Endothelial cell of umbilical vein (primary cell): Measurements from ENCODE around the gene OR52E8. TPM values are rescaled to one million over a fixed set of nuclear protein-coding genes. Genes with fewer than 3 reads are reported as not detected.

Source experiments
- BruUV-seq: library from RNA; stranded (reverse); fragments of 400-500 nt; replicated peaks from 2 replicates; lab custom pipeline; 2021; lab: Mats Ljungman, UMichigan
- CTCF ChIA-PET: fragments of 300-600, 350-600 bp; sonication (Branson Sonifier 250); formaldehyde crosslinking; loops from one replicate; lab custom pipeline; 2021; ENCODE audit warnings: antibody characterized with exemption, inconsistent platforms; lab: Charles Lee
- POLR2A ChIA-PET: fragments of 300-600, 350-600 bp; sonication (Branson Sonifier 250); formaldehyde crosslinking; loops from one replicate; lab custom pipeline; 2021; ENCODE audit warnings: antibody characterized with exemption, inconsistent platforms; lab: Charles Lee
- DNase-seq: peaks from one replicate; pipeline ENCODE4 v3.0.0-alpha.2; 2011; ENCODE audit warnings: low read depth, low spot score
- FAIRE-seq: peaks from 2 replicates; lab custom pipeline; 2011; peaks lifted over from hg19 to GRCh38; lab: Jason Lieb, UNC
- H2AFZ ChIP-seq: 2 replicates; pipeline ENCODE4 v1.6.0; 2012; ENCODE audit warnings: low read depth, low read length, control low read depth, inconsistent platforms
- H3K27ac ChIP-seq: 2 replicates; pipeline ENCODE4 v1.5.1; 2011; ENCODE audit warnings: low read depth, mild to moderate bottlenecking, control low read depth, low read length, moderate library complexity; ENCODE audit not compliant: insufficient read depth
- H3K27me3 ChIP-seq, 2 experiments: 2 replicates each; pipeline versions ENCODE4 v1.6.0 to v1.6.1; 2011; ENCODE audit warnings: low read length in 2 of 2, mixed read lengths in 1 of 2; ENCODE audit not compliant: control insufficient read depth in 2 of 2, insufficient read depth in 2 of 2
- H3K36me3 ChIP-seq, 2 experiments: 2 replicates in 1 of 2; 3 replicates in 1 of 2; pipeline ENCODE4 v1.5.1; 2011; ENCODE audit warnings: low read length in 2 of 2, mild to moderate bottlenecking in 1 of 2, moderate library complexity in 1 of 2; ENCODE audit not compliant: control insufficient read depth in 2 of 2, insufficient read depth in 2 of 2; ENCODE audit errors: extremely low read depth in 1 of 2
- H3K4me1 ChIP-seq: 3 replicates; pipeline ENCODE4 v1.5.1; 2011; ENCODE audit warnings: mild to moderate bottlenecking, low read length; ENCODE audit not compliant: control insufficient read depth, insufficient read depth; ENCODE audit errors: extremely low read depth
- H3K4me2 ChIP-seq: 2 replicates; pipeline ENCODE4 v1.6.1; 2011; ENCODE audit warnings: low read length, control low read depth, mixed read lengths; ENCODE audit not compliant: insufficient read depth
- H3K4me3 ChIP-seq, 3 experiments: fragments of 200-600 bp in 1 of 3; sonication (generic), shearing (Covaris generic) in 1 of 3; replicated peaks in 1 of 3; 2 replicates each; pipeline ENCODE4 v1.5.1; 2011 to 2016; ENCODE audit warnings: control low read depth in 3 of 3, low read length in 3 of 3, mild to moderate bottlenecking in 2 of 3, inconsistent platforms in 1 of 3, low read depth in 1 of 3, moderate library complexity in 1 of 3; ENCODE audit not compliant: insufficient read depth in 1 of 3
- H3K79me2 ChIP-seq: 2 replicates; pipeline ENCODE4 v1.6.0; 2012; ENCODE audit warnings: low read length, inconsistent platforms; ENCODE audit not compliant: control insufficient read depth, insufficient read depth
- H3K9ac ChIP-seq: replicated peaks from 2 replicates; pipeline ENCODE3; 2011; ENCODE audit warnings: low read length, control low read depth; ENCODE audit not compliant: insufficient read depth; ENCODE audit errors: extremely low read depth
- H3K9me1 ChIP-seq: replicated peaks from 3 replicates; pipeline ENCODE4 v1.6.0; 2011; ENCODE audit warnings: mild to moderate bottlenecking, low read length; ENCODE audit not compliant: control insufficient read depth, insufficient read depth; ENCODE audit errors: extremely low read depth
- H3K9me3 ChIP-seq: replicated peaks from 2 replicates; pipeline ENCODE4 v1.5.1; 2012; ENCODE audit warnings: low read length, inconsistent platforms; ENCODE audit not compliant: control insufficient read depth, insufficient read depth
- H4K20me1 ChIP-seq: replicated peaks from 2 replicates; pipeline ENCODE3; 2011; ENCODE audit warnings: mild to moderate bottlenecking, low read length; ENCODE audit not compliant: control insufficient read depth, insufficient read depth; ENCODE audit errors: extremely low read depth
- EZH2 ChIP-seq: IDR thresholded peaks from 2 replicates; pipeline ENCODE4 v1.6.1; 2012; ENCODE audit warnings: borderline replicate concordance, low read depth, mild to moderate bottlenecking, moderate library complexity, low read length, inconsistent platforms; ENCODE audit not compliant: severe bottlenecking
- FOS ChIP-seq: IDR thresholded peaks from 2 replicates; pipeline ENCODE4 v1.6.1; 2011; ENCODE audit warnings: mild to moderate bottlenecking, low read length, moderate library complexity, borderline replicate concordance; ENCODE audit not compliant: insufficient read depth
- GATA2 ChIP-seq: IDR thresholded peaks from 2 replicates; pipeline ENCODE4 v1.7.0; 2011; ENCODE audit warnings: low read depth, mild to moderate bottlenecking, moderate library complexity, mixed read lengths, low read length; ENCODE audit not compliant: insufficient read length, insufficient read depth
- MYC ChIP-seq: IDR thresholded peaks from one replicate; pipeline ENCODE4 v1.6.1; 2011; ENCODE audit warnings: mild to moderate bottlenecking, low read depth, low read length
- dilution Hi-C: fragments of 300-500 bp; cut with MboI; formaldehyde crosslinking; loops from one replicate; pipeline ENCODE4 v1.15.0; 2019; ENCODE audit warnings: low sequenced_read_pairs; ENCODE audit not compliant: extremely low pct_ligation_motif_present
- intact Hi-C: fragments of 100-400 bp; cut with micrococcal nuclease; formaldehyde crosslinking; loops from one replicate; pipeline ENCODE4 v1.10.0; 2022
- polyA plus RNA-seq, 4 experiments: library from polyadenylated mRNA; depleted of rRNA in 3 of 4; stranded (reverse) in 3 of 4; unstranded in 1 of 4; fragments of >200 nt; gene quantifications; 2 replicates each; pipeline versions ENCODE4 v1.2.1 to v1.2.3, GENCODE V29; 2011 to 2012; ENCODE audit warnings: missing spikeins in 1 of 4
- total RNA-seq: library from RNA; stranded (reverse); gene quantifications from 2 replicates; pipeline ENCODE4 v1.2.3, GENCODE V29; 2021
- TF ChIP-seq, protein P1 (sequence below), 2 donors: IDR thresholded peaks; 1 replicate in 1 of 2; 2 replicates in 1 of 2; pipeline ENCODE4 v1.5.1; 2011; ENCODE audit warnings: low read length in 2 of 2, mild to moderate bottlenecking in 2 of 2, moderate library complexity in 2 of 2, control low read depth in 1 of 2, inconsistent platforms in 1 of 2, low read depth in 1 of 2; ENCODE audit not compliant: insufficient read depth in 1 of 2; ENCODE audit errors: extremely low read depth in 1 of 2

OR52E8 gene
- total and polyA plus RNA-seq, 2 donors (not counting 3 experiments of a cell fraction or from before 2014, with no cell fraction given) = not detected

DNA sequence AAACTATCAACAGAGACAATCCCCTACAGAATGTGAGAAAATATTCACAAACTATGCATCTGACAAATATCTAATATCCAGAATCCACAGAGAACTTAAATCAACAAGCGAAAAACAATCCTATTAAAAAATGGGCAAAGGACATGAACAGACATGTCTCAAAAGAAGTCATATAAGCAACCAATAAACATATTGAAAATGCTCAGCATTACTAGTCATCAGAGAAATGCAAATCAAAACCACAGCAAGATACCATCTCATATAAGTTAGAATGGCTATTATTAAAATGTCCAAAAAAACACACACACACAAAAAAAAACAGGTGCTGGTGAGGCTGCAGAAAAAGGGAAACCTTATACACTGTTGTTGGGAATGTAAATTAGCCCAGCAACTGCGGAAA lies 8.3 kb upstream of the OR52E8 start:
- no peaks in the 10 kb centered on the region for H3K36me3 ChIP-seq
- dilution Hi-C loops = no loop called here
- BruUV-seq = no TSS peak
- no peak overlapping the region for H3K4me3 ChIP-seq
- intact Hi-C loops = no loop called here
- no peak overlapping the region for H3K9ac ChIP-seq
- no peaks in the 10 kb centered on the region for H4K20me1 ChIP-seq
- H3K27ac ChIP-seq = no peak overlapping the region
- H3K79me2 ChIP-seq = no peaks in the 10 kb centered on the region
- H3K9me3 ChIP-seq = no peaks in the 10 kb centered on the region
- H2AFZ ChIP-seq = no peak overlapping the region
- no peak for TF ChIP-seq GATA2
- TF ChIP-seq, protein P1, sequence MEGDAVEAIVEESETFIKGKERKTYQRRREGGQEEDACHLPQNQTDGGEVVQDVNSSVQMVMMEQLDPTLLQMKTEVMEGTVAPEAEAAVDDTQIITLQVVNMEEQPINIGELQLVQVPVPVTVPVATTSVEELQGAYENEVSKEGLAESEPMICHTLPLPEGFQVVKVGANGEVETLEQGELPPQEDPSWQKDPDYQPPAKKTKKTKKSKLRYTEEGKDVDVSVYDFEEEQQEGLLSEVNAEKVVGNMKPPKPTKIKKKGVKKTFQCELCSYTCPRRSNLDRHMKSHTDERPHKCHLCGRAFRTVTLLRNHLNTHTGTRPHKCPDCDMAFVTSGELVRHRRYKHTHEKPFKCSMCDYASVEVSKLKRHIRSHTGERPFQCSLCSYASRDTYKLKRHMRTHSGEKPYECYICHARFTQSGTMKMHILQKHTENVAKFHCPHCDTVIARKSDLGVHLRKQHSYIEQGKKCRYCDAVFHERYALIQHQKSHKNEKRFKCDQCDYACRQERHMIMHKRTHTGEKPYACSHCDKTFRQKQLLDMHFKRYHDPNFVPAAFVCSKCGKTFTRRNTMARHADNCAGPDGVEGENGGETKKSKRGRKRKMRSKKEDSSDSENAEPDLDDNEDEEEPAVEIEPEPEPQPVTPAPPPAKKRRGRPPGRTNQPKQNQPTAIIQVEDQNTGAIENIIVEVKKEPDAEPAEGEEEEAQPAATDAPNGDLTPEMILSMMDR (IDR thresholded peaks at IDR 0.05; ENCODE audit: extremely low read depth in 1 of 2, insufficient read depth in 1 of 2, low read depth in 1 of 2, low read length in 2 of 2) = no peak
- FAIRE-seq (no peak), DNase-seq (no peak)
- no peaks in the 10 kb centered on the region for H3K27me3 ChIP-seq
- CTCF ChIA-PET = no interaction called here
- H3K9me1 ChIP-seq = no peaks in the 10 kb centered on the region
- POLR2A ChIA-PET = no interaction called here
- H3K4me1 ChIP-seq = no peaks in the 10 kb centered on the region
- no peak overlapping the region for H3K4me2 ChIP-seq

DNA sequence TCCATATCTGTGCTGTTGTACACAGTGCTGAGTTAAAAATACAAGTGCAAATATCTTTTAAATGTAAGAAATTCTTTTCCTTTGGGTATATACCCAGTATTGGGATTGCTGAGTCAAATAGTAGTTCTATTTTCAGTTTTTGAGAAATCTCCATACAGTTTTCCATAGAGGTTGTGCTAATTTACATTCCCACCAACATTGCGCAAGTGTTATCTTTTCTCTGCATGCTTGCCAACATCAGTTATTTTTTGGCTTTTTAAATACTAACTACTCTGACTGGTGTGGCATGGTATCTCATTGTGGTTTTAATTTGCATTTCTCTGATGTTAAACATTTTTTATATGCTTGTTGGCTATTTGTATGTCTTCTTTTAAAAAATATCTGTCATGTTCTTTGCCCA lies 6.5 kb downstream of the OR52E8 start:
- no peaks in the 10 kb centered on the region for H4K20me1 ChIP-seq
- no peaks in the 10 kb centered on the region for H3K4me1 ChIP-seq
- FAIRE-seq = no peak
- no TSS peak for BruUV-seq
- dilution Hi-C loops (no loop called here), intact Hi-C loops (no loop called here)
- H3K27me3 ChIP-seq = no peaks in the 10 kb centered on the region
- no peak overlapping the region for H3K9ac ChIP-seq
- POLR2A ChIA-PET = no interaction called here
- no peaks in the 10 kb centered on the region for H3K36me3 ChIP-seq
- no peak for DNase-seq
- no peaks in the 10 kb centered on the region for H3K79me2 ChIP-seq
- H3K4me2 ChIP-seq = no peak overlapping the region
- no peak for TF ChIP-seq EZH2
- TF ChIP-seq FOS = no peak
- no peak for TF ChIP-seq MYC
- H3K4me3 ChIP-seq = no peak overlapping the region
- no peaks in the 10 kb centered on the region for H3K9me1 ChIP-seq
- H3K9me3 ChIP-seq = no peaks in the 10 kb centered on the region
- no peak overlapping the region for H2AFZ ChIP-seq
- CTCF ChIA-PET = no interaction called here
- H3K27ac ChIP-seq = no peak overlapping the region
